DOHH2 (cell line): ENCODE measurements around the gene TNNT2.
A peak's percentile ranks its signal among the peaks of the same experiment; 100 is the strongest.

ENCODE experiments used
- H3F3A ChIP-seq: fragments of 200-600 bp; sonication (generic), shearing (Covaris generic); 2 replicates; pipeline ENCODE4 v1.6.0; 2016; ENCODE audit warnings: antibody characterized with exemption, mild to moderate bottlenecking; ENCODE audit not compliant: control insufficient read depth, insufficient read depth
- H3K27ac ChIP-seq: fragments of 200-600 bp; sonication (generic); 2 replicates; pipeline ENCODE4 v1.5.1; 2014; ENCODE audit warnings: low read depth, mild to moderate bottlenecking, low read length, moderate library complexity
- H3K27me3 ChIP-seq: fragments of 200-600 bp; sonication (generic); 2 replicates; pipeline ENCODE4 v1.6.1; 2014; ENCODE audit warnings: mild to moderate bottlenecking, low read length, mixed read lengths; ENCODE audit not compliant: control insufficient read depth
- H3K36me3 ChIP-seq: fragments of 200-600 bp; sonication (generic); 2 replicates; pipeline ENCODE4 v1.6.1; 2014; ENCODE audit warnings: mild to moderate bottlenecking, low read length, moderate library complexity, mixed read lengths; ENCODE audit not compliant: control insufficient read depth
- H3K4me1 ChIP-seq: fragments of 200-600 bp; sonication (generic); 2 replicates; pipeline ENCODE4 v1.6.1; 2014; ENCODE audit warnings: mild to moderate bottlenecking, low read length, mixed read lengths; ENCODE audit not compliant: control insufficient read depth
- H3K4me2 ChIP-seq: fragments of 200-600 bp; sonication (generic); 2 replicates; pipeline ENCODE4 v1.6.0; 2014; ENCODE audit warnings: mild to moderate bottlenecking, low read length, moderate library complexity
- H3K4me3 ChIP-seq: fragments of 200-600 bp; sonication (generic); 2 replicates; pipeline ENCODE4 v1.5.1; 2014; ENCODE audit warnings: mild to moderate bottlenecking, low read length, mixed read lengths
- H3K79me2 ChIP-seq: fragments of 200-600 bp; sonication (generic); 2 replicates; pipeline ENCODE4 v1.6.1; 2014; ENCODE audit warnings: mild to moderate bottlenecking, low read length, mixed read lengths; ENCODE audit not compliant: control insufficient read depth
- H3K9me2 ChIP-seq: fragments of 200-600 bp; sonication (generic); replicated peaks from 2 replicates; pipeline ENCODE4 v1.6.1; 2014; ENCODE audit warnings: mild to moderate bottlenecking, low read length, mixed read lengths; ENCODE audit not compliant: control insufficient read depth
- H3K9me3 ChIP-seq: fragments of 200-600 bp; sonication (generic); 2 replicates; pipeline ENCODE4 v1.6.1; 2014; ENCODE audit warnings: antibody characterized with exemption, low read length, mixed read lengths; ENCODE audit not compliant: control insufficient read depth, insufficient read depth
- H4K20me1 ChIP-seq: fragments of 200-600 bp; sonication (generic); 2 replicates; pipeline ENCODE4 v1.6.0; 2014; ENCODE audit warnings: low read depth, mild to moderate bottlenecking, antibody characterized with exemption, low read length, moderate library complexity; ENCODE audit not compliant: control insufficient read depth, insufficient read depth
- CTCF ChIP-seq: fragments of 200-600 bp; sonication (generic); IDR thresholded peaks from one replicate; pipeline ENCODE4 v1.5.1; 2014; ENCODE audit warnings: antibody characterized with exemption, mild to moderate bottlenecking, low read depth, low read length; ENCODE audit not compliant: poor library complexity, severe bottlenecking
- EZH2phosphoT487 ChIP-seq: fragments of 200-600 bp; sonication (generic); IDR thresholded peaks from 2 replicates; pipeline ENCODE4 v1.6.1; 2017; ENCODE audit warnings: borderline replicate concordance, mild to moderate bottlenecking, antibody characterized with exemption, low read length, moderate library complexity, mixed read lengths

The TNNT2 gene

GRCh38 chr1:201379733-201380242, 2.3 kb upstream of the TNNT2 start:
- H4K20me1 ChIP-seq: no peaks in the 10 kb centered on the region
- no peak overlapping the region for H3K4me3 ChIP-seq
- no peak overlapping the region for H3K27ac ChIP-seq
- no peaks in the 10 kb centered on the region for H3K79me2 ChIP-seq
- no peaks in the 10 kb centered on the region for H3K9me2 ChIP-seq
- no peaks in the 10 kb centered on the region for H3K36me3 ChIP-seq
- peaks cover 3% of the 10 kb centered on the region; the same call in 1 of the 2 replicates for H3K27me3 ChIP-seq
- H3K4me2 ChIP-seq: no peak overlapping the region
- H3F3A ChIP-seq: no peaks in the 10 kb centered on the region
- TF ChIP-seq EZH2phosphoT487 (no peak), CTCF (no peak)
- no peaks in the 10 kb centered on the region for H3K4me1 ChIP-seq
- H3K9me3 ChIP-seq: no peaks in the 10 kb centered on the region

- Histone ChIP-seq H3K79me2 (no peaks in the 10 kb centered on the region), H3K27ac (no peak overlapping the region), H3F3A (no peaks in the 10 kb centered on the region), H3K36me3 (no peaks in the 10 kb centered on the region), H3K4me2 (no peak overlapping the region), H4K20me1 (no peaks in the 10 kb centered on the region), H3K4me1 (no peaks in the 10 kb centered on the region), H3K9me2 (no peaks in the 10 kb centered on the region), H3K4me3 (no peak overlapping the region), H3K27me3 (peaks cover 5% of the 10 kb centered on the region; the same call in 1 of the 2 replicates), H3K9me3 (no peaks in the 10 kb centered on the region)
- TF ChIP-seq EZH2phosphoT487 (no peak), CTCF (no peak)
Measured at GRCh38 chr1:201378804-201379203, 1.3 kb upstream of the TNNT2 start.

GRCh38 chr1:201376464-201377374, 761 bp downstream of the TNNT2 start:
- peak; percentile 65 for TF ChIP-seq CTCF
- TF ChIP-seq EZH2phosphoT487: no peak
- no peak overlapping the region for H3K27ac ChIP-seq
- H3K9me3 ChIP-seq: no peaks in the 10 kb centered on the region
- H3K36me3 ChIP-seq: no peaks in the 10 kb centered on the region
- H3K4me2 ChIP-seq: no peak overlapping the region
- H3K27me3 ChIP-seq: peaks cover 8% of the 10 kb centered on the region; the same call in 1 of the 2 replicates
- no peaks in the 10 kb centered on the region for H3K4me1 ChIP-seq
- H3K9me2 ChIP-seq: no peaks in the 10 kb centered on the region
- no peaks in the 10 kb centered on the region for H3K79me2 ChIP-seq
- no peak overlapping the region for H3K4me3 ChIP-seq
- H4K20me1 ChIP-seq: no peaks in the 10 kb centered on the region
- H3F3A ChIP-seq: no peaks in the 10 kb centered on the region
